Measurements from ENCODE around the gene ATAD2B.

The ATAD2B gene

GRCh38 chr2:23721454-23721826 lies 205.5 kb downstream of the ATAD2B start:
- H3K4me3 ChIP-seq (ENCODE audit: low read depth, low read length) = no peak overlapping the region
- no peak for TF ChIP-seq CTCF (IDR thresholded peaks at IDR 0.05; ENCODE audit: low read depth, low read length)

- no peak for TF ChIP-seq CTCF (IDR thresholded peaks at IDR 0.05; ENCODE audit: low read depth, low read length)
Observed at GRCh38 chr2:23720705-23721453, 206.0 kb downstream of the ATAD2B start.

GRCh38 chr2:23719716-23720115 lies 207.2 kb downstream of the ATAD2B start:
- no peak for TF ChIP-seq CTCF (IDR thresholded peaks at IDR 0.05; ENCODE audit: low read depth, low read length)
- no peak overlapping the region for H3K4me3 ChIP-seq (ENCODE audit: low read depth, low read length)

More at GRCh38 chr2:23720705-23721453, 206.0 kb downstream of the ATAD2B start:
- no peak overlapping the region for H3K4me3 ChIP-seq (ENCODE audit: low read depth, low read length)

GRCh38 chr2:23718931-23719700 lies 207.8 kb downstream of the ATAD2B start:
- no peak overlapping the region for H3K4me3 ChIP-seq (ENCODE audit: low read depth, low read length)
- no peak for TF ChIP-seq CTCF (IDR thresholded peaks at IDR 0.05; ENCODE audit: low read depth, low read length)

GRCh38 chr2:23713351-23713750 lies 213.6 kb downstream of the ATAD2B start:
- no peak overlapping the region for H3K4me3 ChIP-seq (ENCODE audit: low read depth, low read length)
- no peak for TF ChIP-seq CTCF (IDR thresholded peaks at IDR 0.05; ENCODE audit: low read depth, low read length)

- TF ChIP-seq CTCF (IDR thresholded peaks at IDR 0.05; ENCODE audit: low read depth, low read length) = no peak
- no peak overlapping the region for H3K4me3 ChIP-seq (ENCODE audit: low read depth, low read length)
Observed at GRCh38 chr2:23712756-23713151, 214.2 kb downstream of the ATAD2B start.

Data from WI38 (cell line).